Testis (tissue), 2 donors: Measurements from ENCODE around the gene ADAM12.

Source experiments
- POLR2A ChIP-seq: fragments of 450-650 bp; IDR thresholded peaks from one replicate; pipeline ENCODE4 v1.6.1; 2017; ENCODE audit warnings: antibody characterized with exemption, mild to moderate bottlenecking, moderate library complexity
- TF ChIP-seq, protein P1 (sequence below), 3 experiments: fragments of 450-650 bp in 2 of 3; fragments of 200-600 bp in 1 of 3; sonication (generic) in 1 of 3; IDR thresholded peaks; one replicate each; pipeline ENCODE4 v1.5.1; 2016 to 2019; ENCODE audit warnings: antibody characterized with exemption in 3 of 3, mild to moderate bottlenecking in 2 of 3, moderate library complexity in 1 of 3

DNA sequence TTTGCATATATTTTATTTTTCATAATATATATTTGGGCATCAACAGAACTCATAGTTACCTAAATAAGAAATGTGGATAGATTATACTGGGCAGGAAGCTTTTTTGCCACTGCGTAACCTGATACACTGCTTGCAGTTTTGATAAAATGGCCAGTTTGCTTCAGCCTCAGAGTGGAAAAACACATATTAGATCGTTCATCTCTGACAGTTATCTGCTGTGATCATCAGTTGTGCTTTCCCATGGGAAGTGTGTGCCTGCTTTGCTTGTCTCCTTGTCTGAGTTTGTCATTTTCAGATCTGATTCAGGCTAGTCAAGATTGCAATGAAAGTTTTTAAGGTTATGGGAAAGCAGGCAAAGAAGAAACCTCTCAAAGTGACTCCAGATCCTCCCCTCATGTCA is 54.0 kb downstream of the ADAM12 start:
- no peak for TF ChIP-seq POLR2A
- TF ChIP-seq, protein P1, sequence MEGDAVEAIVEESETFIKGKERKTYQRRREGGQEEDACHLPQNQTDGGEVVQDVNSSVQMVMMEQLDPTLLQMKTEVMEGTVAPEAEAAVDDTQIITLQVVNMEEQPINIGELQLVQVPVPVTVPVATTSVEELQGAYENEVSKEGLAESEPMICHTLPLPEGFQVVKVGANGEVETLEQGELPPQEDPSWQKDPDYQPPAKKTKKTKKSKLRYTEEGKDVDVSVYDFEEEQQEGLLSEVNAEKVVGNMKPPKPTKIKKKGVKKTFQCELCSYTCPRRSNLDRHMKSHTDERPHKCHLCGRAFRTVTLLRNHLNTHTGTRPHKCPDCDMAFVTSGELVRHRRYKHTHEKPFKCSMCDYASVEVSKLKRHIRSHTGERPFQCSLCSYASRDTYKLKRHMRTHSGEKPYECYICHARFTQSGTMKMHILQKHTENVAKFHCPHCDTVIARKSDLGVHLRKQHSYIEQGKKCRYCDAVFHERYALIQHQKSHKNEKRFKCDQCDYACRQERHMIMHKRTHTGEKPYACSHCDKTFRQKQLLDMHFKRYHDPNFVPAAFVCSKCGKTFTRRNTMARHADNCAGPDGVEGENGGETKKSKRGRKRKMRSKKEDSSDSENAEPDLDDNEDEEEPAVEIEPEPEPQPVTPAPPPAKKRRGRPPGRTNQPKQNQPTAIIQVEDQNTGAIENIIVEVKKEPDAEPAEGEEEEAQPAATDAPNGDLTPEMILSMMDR (IDR thresholded peaks at IDR 0.05): no peak
